Measurements from ENCODE around the gene MMP1. TPM values are rescaled to one million over a fixed set of nuclear protein-coding genes. Genes with fewer than 3 reads are reported as not detected.

MMP1 gene
- total RNA-seq, 2 experiments from 2014 or later = not detected

DNA sequence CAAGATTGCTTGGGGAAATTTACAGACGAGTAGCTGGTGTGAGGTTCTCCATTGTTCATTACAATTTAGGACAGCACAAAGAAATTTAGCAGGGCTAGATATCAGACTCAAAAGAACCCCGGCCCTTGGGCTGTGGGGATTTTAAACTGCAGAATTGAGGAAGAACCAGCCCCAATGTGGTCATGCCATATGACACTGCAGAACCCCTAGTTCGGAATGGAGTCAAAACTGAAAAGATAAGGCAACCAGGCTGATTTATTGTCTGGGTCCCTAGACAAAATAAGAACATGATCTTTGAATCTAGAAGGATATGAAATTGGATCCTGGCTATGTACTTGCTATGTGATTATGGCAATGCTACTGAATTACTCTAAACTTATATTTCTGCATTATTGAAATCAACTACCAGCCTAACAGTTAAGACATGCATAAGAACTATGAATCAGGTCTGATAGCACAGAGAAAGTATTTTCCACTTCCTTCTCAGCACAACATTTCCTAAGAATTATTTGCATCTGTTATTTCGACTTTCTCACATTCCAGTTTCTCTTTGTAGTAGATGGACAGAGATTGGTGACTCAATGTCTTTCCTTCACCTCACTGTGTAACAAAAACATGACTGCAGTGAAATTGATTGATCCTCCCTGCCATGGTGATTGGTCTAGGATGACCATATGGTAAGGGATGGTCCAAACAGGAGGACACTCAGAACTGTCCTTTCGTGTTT, 32.2 kb upstream of the MMP1 start:
- no peaks in the 10 kb centered on the region for H3K4me1 Mint-ChIP-seq (ENCODE audit: low read depth)
- intact Hi-C loops (cut with DNase I, micrococcal nuclease) = no loop called here
- DNase-seq = no peak

DNA sequence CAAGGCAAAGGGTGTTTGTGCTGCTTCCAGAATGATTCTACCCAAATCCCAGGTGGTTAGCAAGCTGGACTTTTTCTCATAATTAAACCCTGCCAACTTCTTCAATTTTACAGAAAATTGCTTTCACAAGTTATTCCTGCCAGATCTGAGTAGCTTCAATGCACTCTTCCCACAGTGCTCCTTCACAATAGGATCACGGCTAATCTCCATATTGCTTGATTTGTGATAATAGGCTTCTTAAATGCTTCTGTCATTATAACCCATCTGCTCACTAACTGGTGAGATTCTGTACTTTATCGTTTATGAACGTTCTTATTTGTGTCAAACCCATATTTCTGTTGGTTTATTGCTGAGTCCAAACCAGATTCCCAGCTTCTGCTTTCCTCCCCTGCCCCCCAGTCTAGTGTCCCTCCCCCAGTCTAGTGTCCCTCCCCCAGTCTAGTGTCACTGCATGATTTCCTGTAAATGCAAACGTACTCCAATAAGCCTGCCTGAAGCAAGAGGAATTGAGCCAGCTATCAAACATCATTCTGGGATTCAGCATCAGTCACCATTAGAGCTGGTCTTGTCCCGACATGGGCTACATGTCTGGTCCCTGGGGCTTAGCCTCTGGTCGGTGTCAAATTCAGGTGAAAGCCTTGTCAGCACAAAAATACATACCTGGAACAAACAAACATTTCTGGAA, 31.5 kb upstream of the MMP1 start:
- Histone ChIP-seq H3K36me3 (ENCODE audit: insufficient read depth, low read length) (no peaks in the 10 kb centered on the region), H3K4me3 (ENCODE audit: low read length) (no peak overlapping the region), H3K27me3 (ENCODE audit: control insufficient read depth in 1 of 2, insufficient read depth in 2 of 2, low read length in 2 of 2) (peaks cover 10 to 24% of the 10 kb centered on the region in 2 experiments), H3K4me1 (ENCODE audit: insufficient read depth, low read length) (no peaks in the 10 kb centered on the region), H3K9me3 (ENCODE audit: control insufficient read depth in 1 of 2, insufficient read depth in 1 of 2, low read length in 2 of 2) (peaks cover 0 to 15% of the 10 kb centered on the region in 2 experiments), H3K27ac (ENCODE audit: low read depth in 1 of 2, low read length in 2 of 2) (no peak overlapping the region)
- H3K27me3 Mint-ChIP-seq = peaks cover 39% of the 10 kb centered on the region
- H3K9me3 Mint-ChIP-seq = peaks cover 2% of the 10 kb centered on the region
- DNase-seq = no peak
- ATAC-seq (ENCODE audit: poor library complexity) = no peak
- no peaks in the 10 kb centered on the region for H3K36me3 Mint-ChIP-seq (ENCODE audit: low read depth)
- CTCF ChIA-PET = no interaction called here
- POLR2A ChIA-PET = no interaction called here
- H3K4me1 Mint-ChIP-seq (ENCODE audit: low read depth) = no peaks in the 10 kb centered on the region
- intact Hi-C loops (cut with DNase I, micrococcal nuclease) = no loop called here
- H3K27ac Mint-ChIP-seq = no peak overlapping the region
- TF ChIP-seq, protein P1, sequence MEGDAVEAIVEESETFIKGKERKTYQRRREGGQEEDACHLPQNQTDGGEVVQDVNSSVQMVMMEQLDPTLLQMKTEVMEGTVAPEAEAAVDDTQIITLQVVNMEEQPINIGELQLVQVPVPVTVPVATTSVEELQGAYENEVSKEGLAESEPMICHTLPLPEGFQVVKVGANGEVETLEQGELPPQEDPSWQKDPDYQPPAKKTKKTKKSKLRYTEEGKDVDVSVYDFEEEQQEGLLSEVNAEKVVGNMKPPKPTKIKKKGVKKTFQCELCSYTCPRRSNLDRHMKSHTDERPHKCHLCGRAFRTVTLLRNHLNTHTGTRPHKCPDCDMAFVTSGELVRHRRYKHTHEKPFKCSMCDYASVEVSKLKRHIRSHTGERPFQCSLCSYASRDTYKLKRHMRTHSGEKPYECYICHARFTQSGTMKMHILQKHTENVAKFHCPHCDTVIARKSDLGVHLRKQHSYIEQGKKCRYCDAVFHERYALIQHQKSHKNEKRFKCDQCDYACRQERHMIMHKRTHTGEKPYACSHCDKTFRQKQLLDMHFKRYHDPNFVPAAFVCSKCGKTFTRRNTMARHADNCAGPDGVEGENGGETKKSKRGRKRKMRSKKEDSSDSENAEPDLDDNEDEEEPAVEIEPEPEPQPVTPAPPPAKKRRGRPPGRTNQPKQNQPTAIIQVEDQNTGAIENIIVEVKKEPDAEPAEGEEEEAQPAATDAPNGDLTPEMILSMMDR (IDR thresholded peaks at IDR 0.05) = no peak
- H3K4me3 Mint-ChIP-seq = no peak overlapping the region

More for the DNA sequence above, 32.2 kb upstream of the MMP1 start:
- CTCF ChIA-PET = no interaction called here
- TF ChIP-seq, protein P1 (IDR thresholded peaks at IDR 0.05) = no peak
- no peaks in the 10 kb centered on the region for H3K36me3 Mint-ChIP-seq (ENCODE audit: low read depth)
- Histone ChIP-seq H3K9me3 (ENCODE audit: control insufficient read depth in 1 of 2, insufficient read depth in 1 of 2, low read length in 2 of 2) (peaks cover 0 to 15% of the 10 kb centered on the region in 2 experiments), H3K4me3 (ENCODE audit: low read length) (no peak overlapping the region), H3K36me3 (ENCODE audit: insufficient read depth, low read length) (no peaks in the 10 kb centered on the region), H3K27me3 (ENCODE audit: control insufficient read depth in 1 of 2, insufficient read depth in 2 of 2, low read length in 2 of 2) (peaks cover 10 to 24% of the 10 kb centered on the region in 2 experiments), H3K4me1 (ENCODE audit: insufficient read depth, low read length) (no peaks in the 10 kb centered on the region), H3K27ac (ENCODE audit: low read depth in 1 of 2, low read length in 2 of 2) (no peak overlapping the region)
- POLR2A ChIA-PET = no interaction called here
- peaks cover 46% of the 10 kb centered on the region for H3K27me3 Mint-ChIP-seq
- ATAC-seq (ENCODE audit: poor library complexity) = no peak
- H3K27ac Mint-ChIP-seq = no peak overlapping the region
- peaks cover 2% of the 10 kb centered on the region for H3K9me3 Mint-ChIP-seq
- no peak overlapping the region for H3K4me3 Mint-ChIP-seq

DNA sequence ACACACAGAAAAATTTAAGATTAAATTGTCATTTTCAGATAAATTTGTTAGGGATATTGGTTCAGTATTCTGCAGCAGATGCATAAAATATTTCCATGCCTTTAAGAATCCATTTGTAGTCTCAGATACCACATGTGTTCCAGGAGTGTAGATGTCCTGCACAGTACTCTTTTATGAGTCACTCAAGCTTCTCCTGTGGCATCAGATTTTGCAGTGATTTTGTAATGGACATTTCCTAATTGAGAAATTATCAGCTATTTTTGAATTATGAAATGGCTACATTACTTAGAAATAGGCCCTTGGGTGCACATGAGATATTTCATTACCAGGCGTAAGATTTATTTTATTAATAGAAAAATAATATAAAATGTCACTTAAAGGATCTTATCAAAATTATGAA, 26.6 kb upstream of the MMP1 start:
- Histone ChIP-seq H3K4me3 (ENCODE audit: low read length) (no peak overlapping the region), H3K27me3 (ENCODE audit: control insufficient read depth in 1 of 2, insufficient read depth in 2 of 2, low read length in 2 of 2) (peaks cover 0 to 2% of the 10 kb centered on the region in 2 experiments), H3K27ac (ENCODE audit: low read depth in 1 of 2, low read length in 2 of 2) (no peak overlapping the region), H3K4me1 (ENCODE audit: insufficient read depth, low read length) (no peaks in the 10 kb centered on the region), H3K36me3 (ENCODE audit: insufficient read depth, low read length) (no peaks in the 10 kb centered on the region), H3K9me3 (ENCODE audit: control insufficient read depth in 1 of 2, insufficient read depth in 1 of 2, low read length in 2 of 2) (peaks cover 0 to 16% of the 10 kb centered on the region in 2 experiments)
- H3K9me3 Mint-ChIP-seq = peaks cover 2% of the 10 kb centered on the region
- no peak overlapping the region for H3K4me3 Mint-ChIP-seq
- H3K27me3 Mint-ChIP-seq = peaks cover 12% of the 10 kb centered on the region
- no peak overlapping the region for H3K27ac Mint-ChIP-seq
- H3K36me3 Mint-ChIP-seq (ENCODE audit: low read depth) = no peaks in the 10 kb centered on the region
- CTCF ChIA-PET = no interaction called here
- POLR2A ChIA-PET = no interaction called here
- ATAC-seq (ENCODE audit: poor library complexity) (no peak), DNase-seq (no peak)
- intact Hi-C loops (cut with DNase I, micrococcal nuclease) = no loop called here
- TF ChIP-seq, protein P1 (IDR thresholded peaks at IDR 0.05) = no peak
- H3K4me1 Mint-ChIP-seq (ENCODE audit: low read depth) = no peaks in the 10 kb centered on the region
